Central memory CD4-positive, alpha-beta T cell (primary cell): ENCODE measurements around the gene FUT6.

Experiments used
- DNase-seq: peaks from one replicate; pipeline ENCODE4 v3.0.0; 2022

The FUT6 gene

DNA sequence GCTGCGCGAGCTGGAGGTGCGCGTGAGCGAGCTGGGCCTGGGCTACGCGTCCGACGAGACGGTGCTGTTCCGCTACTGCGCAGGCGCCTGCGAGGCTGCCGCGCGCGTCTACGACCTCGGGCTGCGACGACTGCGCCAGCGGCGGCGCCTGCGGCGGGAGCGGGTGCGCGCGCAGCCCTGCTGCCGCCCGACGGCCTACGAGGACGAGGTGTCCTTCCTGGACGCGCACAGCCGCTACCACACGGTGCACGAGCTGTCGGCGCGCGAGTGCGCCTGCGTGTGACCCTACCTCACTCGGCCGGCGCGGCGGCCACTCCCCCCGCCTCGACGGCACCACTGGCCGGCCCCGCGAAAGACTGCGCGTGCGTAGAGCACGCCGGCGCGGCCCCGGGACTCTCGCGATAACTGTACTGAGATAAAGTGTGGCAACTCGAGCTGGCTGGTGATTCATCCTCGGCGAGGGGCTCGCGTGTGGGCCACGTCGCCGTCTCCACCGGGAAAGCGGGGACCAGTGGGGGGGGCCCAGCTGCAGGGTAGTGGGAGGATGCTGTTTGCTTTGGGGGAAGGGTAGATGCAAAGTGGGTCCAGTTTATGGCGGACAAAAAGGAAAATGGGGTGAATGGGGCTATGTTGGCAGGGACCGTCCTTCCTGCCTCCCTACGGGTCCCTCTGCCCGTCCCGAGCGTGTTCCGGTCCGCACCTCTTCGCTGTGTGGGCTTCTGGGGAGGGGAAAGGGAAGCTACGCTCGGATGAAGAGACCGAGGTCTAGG is 11.4 kb downstream of the FUT6 start:
- peak; percentile 93 for DNase-seq

GRCh38 chr19:5827342-5827890 is 12.1 kb downstream of the FUT6 start:
- no peak for DNase-seq

DNA sequence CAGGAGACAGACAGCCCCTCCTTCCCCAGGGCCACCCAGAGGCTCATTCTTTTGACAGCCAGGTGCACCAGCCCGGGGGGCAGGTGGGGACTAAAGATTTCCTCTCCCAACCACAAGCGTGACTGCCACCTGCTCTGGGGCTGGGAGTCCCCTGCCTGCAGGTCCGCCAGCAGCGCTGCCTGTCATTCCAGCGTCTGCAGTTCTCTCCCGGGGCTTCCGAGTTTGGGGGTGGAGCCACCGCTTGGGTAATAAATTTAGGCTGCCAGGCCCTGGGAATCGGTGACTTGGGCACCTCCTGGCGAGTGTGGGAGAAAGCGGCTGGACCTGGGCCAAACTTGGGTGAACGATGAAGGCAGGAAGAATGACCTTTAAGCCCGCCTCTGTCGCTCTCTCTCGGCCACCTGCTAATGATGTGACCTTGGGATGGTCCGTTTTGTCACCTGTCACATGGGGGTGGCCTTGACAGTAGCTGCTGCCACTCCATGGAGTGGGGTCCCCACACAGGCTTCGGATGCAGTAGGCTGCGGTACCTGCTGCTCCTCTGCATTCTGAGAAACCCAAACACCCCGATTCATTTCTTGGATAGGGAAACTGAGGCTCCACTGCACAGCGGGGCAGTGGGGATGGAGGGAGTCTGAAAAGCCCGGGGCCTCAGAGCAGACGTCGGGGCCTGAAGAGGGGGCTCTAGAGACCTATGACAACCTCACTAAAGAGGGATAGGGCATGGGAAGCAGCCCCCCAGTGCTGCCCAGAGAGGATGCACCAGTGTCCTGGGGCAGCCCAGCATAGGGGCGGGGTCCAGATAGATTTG is 12.8 kb downstream of the FUT6 start:
- DNase-seq, result peak; percentile 21

GRCh38 chr19:5825178-5825577 is 14.3 kb downstream of the FUT6 start:
- no peak for DNase-seq

DNA sequence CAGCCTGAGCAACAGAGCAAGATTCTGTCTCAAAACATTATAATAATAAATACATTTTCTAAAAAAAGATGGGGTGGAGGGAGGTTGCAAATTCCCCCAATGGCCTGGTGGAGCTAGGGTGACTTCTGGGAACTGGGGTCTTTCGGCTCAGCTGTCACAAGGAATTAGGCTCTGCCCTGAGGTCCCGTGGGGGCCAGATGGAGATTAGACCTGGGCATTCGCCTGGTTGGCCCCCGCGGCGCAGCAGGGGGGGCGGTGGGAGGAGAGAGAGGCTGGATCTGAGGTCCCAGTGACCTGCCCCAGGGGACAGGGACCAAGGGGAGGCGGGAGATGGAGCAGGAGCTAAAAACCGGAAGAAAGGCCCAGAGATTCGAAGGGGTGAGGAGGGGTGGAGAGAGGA is 14.8 kb downstream of the FUT6 start:
- no peak for DNase-seq

DNA sequence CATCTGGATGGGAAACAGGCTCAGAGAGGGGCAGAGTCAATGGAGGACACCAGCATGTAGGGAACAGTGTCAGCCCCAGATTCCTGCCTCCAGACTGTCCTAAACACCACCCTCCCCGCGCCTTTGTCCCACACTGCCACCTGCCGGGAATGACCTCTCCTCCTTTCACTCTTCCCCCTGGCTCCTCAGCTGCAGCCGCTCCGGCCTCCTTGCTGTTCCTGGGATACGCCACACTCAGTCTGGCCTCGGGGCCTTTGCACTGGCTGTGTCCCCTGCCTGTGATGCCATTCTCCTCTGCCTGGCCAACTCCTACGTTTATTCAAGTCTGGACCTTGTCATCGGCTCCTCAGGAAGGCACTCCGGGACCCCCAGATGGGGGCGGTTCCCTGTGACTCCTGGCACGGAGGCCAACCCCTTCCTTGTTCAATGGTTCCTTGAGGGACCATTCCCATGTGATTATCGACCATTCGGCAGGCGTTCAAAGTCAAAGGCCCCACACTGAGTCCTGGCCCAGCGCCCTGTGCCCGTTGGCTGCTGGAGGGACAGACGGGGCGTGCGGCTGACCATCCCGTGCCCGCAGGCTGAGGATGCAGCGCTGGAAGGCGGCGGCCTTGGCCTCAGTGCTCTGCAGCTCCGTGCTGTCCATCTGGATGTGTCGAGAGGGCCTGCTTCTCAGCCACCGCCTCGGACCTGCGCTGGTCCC is 15.8 kb downstream of the FUT6 start:
- DNase-seq, result no peak

DNA sequence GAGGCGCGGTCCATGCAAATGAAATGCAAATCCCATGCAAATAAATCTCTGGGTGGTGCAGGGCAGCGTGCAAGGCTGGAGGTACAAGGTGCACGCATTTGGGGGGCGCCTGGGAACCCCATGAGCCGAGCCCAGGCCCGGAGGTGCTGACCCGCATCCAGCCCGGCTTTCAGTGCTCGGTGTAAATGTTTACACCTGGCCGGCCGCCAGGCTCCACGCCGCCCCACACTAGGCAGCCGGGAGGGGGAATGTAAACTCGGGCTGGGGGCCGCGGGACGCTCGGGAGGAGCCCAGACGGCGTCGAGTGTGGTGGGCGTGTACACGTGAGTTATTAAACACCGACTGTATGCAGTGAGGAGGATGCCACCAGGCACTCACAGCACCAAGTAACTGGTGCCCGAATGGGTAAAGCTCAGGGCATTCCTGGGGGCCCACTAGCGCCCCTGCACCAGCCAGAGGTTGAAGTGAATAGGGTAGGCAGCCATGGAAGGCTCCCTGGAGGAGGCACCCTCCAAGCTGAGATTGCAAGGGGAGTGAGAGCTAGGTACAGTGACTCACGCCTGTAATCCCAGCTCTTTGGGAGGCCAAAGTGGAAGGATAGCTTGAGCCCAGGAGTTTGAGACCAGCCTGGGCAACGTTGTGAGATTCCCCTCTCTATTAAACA is 17.2 kb downstream of the FUT6 start:
- no peak for DNase-seq

- DNase-seq, result no peak
Observed at GRCh38 chr19:5821521-5822180, 17.9 kb downstream of the FUT6 start.

GRCh38 chr19:5820785-5821184 is 18.7 kb downstream of the FUT6 start:
- DNase-seq, result no peak

DNA sequence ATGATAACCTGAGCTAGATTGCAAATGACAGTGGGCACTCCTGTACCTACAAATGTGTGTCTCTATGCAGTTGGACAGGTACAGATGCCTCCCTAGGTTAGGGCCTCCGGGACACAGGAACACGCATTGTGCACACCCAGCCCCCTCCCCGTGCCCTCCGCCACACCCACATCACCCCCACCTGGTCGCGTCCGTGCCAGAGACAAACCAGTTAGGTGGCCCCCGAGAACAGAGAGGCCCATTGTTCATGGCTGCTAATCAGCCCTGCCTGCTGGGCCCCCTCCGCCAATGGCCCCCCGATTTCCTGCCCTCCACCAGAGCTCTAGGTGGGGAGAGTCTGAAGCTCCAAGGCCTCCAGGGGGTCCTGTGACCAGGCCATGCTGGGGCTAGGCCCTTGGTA is 20.9 kb downstream of the FUT6 start:
- no peak for DNase-seq

DNA sequence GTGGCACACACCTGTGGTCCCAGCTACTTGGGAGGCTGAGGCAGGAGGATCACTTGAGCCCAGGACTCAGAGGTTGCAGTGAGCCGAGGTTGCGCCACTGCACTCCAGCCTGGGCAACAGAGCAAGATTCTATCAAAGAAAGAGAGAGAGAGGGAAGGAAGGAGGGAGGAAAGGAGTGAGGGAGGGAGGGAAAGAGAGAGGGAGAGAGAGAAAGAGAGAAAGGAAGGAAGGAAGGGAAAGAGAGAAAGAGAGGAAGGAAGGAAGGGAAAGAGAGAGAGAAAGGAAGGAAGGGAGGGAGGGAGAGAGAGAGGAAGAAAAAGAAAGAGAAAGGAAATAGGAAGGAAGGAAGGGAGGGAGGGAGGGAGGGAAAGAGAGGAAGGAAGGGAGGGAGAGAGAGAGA is 22.3 kb downstream of the FUT6 start:
- no peak for DNase-seq

GRCh38 chr19:5814852-5815246 is 24.7 kb downstream of the FUT6 start:
- DNase-seq, result no peak

DNA sequence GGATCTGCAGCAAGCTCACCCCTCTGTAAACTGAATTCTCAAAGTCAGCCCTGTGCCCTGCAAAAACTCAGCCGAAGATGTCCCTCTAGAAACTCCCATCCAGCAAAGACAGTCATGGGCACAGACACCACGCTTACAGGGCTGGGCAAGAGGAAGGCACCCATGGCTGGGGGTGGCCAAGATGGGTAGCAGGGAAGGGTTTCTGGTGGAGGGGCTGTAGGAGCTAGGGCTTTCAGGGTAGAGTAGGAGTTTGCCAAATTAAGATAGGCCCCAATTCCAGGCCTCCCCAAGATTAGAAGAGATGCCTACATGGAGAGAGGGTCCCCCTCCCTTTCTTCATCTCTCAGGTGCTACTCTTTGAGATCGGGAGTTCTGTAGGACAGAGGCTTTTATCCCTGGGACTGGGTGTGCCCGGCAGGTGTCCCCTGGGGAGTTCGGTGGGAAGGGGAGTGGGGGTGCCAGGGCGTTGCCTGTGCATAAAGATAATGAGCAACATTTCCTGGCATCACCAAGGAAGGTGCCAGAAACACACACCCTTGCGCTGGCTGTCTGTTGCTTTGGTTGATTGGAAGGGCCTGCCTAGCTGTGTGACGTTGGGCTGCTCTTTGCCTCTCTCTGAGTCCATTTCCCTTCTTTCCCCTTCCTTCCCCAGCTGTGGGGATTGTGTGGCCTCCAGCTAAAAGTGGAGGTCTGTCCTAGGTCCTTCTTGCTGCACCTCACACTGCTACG is 25.2 kb downstream of the FUT6 start:
- DNase-seq, result no peak

DNA sequence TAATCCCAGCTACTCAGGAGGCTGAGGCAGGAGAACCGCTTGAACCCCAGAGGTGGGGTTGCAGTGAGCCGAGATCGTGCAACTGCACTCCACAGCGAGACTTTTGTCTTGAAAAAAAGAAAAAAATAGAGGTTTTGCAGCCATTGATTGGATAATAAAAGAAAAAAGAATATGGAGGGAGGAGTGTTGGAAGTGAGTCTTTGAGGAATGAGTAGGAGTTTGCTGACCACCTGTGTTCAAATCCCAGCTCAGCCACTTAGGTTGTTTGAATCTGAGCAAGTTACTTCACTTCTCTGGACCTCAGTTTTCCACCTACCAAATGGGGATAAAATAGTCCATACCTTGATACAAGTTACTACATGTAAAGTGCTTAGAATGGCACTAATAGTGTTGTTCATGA is 28.4 kb downstream of the FUT6 start:
- no peak for DNase-seq

DNA sequence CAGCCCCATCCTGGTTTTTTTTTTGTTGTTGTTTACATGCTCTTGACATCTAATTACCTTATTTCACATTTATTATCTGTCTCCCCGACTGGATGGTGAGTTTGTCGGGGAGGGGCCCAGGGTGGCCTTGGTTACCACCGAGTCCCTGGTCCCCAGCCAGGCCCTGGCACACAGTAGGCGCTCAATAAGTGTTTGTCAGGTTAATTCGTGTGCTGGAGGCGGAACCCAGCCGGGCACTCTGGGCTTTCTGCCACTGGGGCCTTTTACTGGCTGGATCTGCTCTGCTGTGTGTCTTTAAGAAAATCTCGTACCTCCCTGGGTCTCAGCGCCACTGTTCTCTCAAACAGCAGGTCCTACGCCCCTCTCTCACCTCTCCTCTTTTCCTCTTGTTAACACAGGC is 30.0 kb downstream of the FUT6 start:
- no peak for DNase-seq

DNA sequence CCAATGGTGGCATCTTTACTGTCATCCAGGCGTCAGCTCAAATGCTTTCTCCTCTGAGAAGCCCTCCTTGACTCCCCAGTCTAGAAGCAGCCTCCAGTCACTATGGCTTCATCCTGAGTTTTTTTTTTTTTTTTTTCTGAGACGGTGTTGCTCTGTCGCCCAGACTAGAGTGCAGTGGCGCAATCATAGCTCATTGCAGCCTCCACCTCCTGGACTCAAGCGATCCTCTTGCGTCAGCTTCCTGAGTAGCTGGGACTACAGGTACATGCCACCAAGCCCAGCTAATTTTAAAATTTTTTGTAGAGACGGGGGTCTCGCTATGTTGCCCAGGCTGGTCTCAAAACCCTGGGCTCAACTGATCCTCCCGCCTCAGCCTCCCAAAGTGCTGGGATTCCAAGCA is 30.4 kb downstream of the FUT6 start:
- DNase-seq, result no peak

DNA sequence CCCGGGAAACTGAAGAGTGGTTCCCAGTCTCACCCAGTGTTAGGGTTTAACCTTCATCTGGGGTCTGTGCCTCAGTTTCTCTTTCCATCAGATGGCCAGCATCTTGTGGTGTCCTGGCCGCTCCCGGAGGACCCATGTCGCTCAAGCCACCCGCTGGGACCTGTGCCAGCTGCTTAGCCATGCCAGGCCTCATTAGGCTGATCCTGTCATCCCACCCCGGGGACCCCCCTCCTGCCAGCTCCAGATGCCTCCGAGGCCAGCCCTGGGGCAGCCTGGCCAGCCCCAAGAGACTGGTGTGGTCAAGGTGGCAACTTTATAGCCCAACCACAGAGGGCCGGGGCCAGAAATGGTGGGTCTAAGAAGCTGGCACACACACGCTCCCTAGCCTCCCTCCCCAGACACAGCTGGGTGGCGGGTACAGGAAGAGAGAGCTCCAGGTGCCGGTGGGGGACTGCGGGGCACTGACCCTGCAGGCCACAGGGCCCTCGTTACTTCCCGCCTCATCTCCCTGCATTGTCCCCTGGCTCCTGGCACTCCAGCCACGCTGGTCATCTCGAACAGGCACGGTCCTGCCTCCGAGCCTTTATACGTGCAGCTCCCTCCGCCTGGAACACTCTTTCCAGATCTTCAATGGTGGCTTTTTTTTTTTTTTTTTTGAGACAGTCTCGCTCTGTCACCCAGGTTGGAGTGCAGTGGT is 31.2 kb downstream of the FUT6 start:
- no peak for DNase-seq

DNA sequence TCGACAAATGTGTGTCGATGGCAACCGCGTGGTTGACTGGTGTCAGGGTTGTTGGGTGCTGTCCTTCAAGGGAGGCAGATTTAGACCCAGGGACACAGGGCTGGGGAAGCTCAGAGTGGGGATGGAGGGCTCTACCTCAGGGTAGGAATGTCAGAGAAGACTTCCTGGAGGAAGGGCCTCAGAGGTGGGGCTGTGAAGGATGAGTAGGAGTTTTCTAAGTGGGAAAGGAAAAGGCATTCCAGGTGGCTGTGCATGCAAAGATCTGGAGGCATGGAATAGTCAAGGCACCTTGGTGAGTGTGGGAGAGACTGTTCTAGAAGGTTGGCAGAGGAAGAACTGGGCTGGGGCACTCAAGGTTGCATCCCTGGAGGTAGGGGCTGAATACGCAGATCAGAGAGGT is 32.6 kb downstream of the FUT6 start:
- no peak for DNase-seq

DNA sequence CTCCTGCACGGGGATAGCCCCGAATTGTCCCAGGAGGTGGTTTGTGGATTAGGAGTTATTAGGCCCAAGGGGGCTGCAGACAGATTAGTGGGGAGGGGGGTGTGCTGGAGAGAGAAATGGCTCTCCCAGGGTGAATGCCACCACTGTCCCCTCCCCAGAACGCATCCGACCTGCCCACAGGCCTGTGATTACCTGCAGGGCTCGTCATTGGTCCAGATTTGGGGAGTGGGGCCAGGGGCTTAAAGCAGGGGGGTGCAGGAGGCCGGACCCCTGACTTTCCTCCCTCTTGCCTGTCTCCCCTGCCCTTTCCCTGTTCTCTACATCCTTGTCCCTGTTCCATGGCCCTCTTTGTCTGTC is 33.4 kb downstream of the FUT6 start:
- no peak for DNase-seq

- DNase-seq, result peak; percentile 47
Observed at GRCh38 chr19:5805462-5806132, 33.9 kb downstream of the FUT6 start.
